ENCODE data around the gene GPM6B.
"Not testable (repeated sequence)": the region's sequence is repeated elsewhere in the genome, so short reads cannot be mapped to it uniquely, and the experiment has no call there.

DNA sequence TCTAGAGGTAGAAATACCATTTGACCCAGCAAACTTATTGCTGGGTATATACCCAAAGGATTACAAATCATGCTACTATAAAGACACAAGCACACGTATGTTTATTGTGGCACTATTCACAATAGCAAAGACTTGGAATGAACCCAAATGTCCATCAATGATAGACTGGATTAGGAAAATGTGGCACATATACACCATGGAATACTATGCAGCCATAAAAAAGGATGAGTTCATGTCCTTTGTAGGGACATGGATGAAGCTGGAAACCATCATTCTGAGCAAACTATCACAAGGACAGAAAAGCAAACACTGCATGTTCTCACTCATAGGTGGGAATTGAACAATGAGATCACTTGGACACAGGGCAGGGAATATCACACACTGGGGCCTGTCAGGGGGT lies 86.4 kb downstream of the GPM6B start:
- TF ChIP-seq, protein P1, sequence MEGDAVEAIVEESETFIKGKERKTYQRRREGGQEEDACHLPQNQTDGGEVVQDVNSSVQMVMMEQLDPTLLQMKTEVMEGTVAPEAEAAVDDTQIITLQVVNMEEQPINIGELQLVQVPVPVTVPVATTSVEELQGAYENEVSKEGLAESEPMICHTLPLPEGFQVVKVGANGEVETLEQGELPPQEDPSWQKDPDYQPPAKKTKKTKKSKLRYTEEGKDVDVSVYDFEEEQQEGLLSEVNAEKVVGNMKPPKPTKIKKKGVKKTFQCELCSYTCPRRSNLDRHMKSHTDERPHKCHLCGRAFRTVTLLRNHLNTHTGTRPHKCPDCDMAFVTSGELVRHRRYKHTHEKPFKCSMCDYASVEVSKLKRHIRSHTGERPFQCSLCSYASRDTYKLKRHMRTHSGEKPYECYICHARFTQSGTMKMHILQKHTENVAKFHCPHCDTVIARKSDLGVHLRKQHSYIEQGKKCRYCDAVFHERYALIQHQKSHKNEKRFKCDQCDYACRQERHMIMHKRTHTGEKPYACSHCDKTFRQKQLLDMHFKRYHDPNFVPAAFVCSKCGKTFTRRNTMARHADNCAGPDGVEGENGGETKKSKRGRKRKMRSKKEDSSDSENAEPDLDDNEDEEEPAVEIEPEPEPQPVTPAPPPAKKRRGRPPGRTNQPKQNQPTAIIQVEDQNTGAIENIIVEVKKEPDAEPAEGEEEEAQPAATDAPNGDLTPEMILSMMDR (conservative IDR thresholded peaks at IDR 0.05; ENCODE audit: low read depth, low read length) = not testable (repeated sequence)
- not testable (repeated sequence) for TF ChIP-seq EZH2 (IDR thresholded peaks at IDR 0.05; ENCODE audit: low read length, unreplicated experiment)
